ENCODE measurements around the gene PPARD. TPM values are rescaled to one million over a fixed set of nuclear protein-coding genes. Genes with fewer than 3 reads are reported as not detected.
"Not testable (repeated sequence)": the region's sequence is repeated elsewhere in the genome, so short reads cannot be mapped to it uniquely, and the experiment has no call there.

PPARD gene
- total RNA-seq, 1 experiment from 2014 or later: 24.7 TPM

- BruUV-seq (replicated peaks): no TSS peak
- intact Hi-C loops (cut with micrococcal nuclease; ENCODE audit: unreplicated experiment): no loop called here
- no peak overlapping the region for H3K4me2 ChIP-seq
Observed at GRCh38 chr6:35436071-35436857, 93.9 kb downstream of the PPARD start.

GRCh38 chr6:35438378-35439065 lies 96.2 kb downstream of the PPARD start:
- H3K79me2 ChIP-seq (ENCODE audit: low read depth); BruUV-seq (replicated peaks); H2AFZ ChIP-seq; H3K9me2 ChIP-seq (ENCODE audit: insufficient read depth); H4K20me1 ChIP-seq (ENCODE audit: insufficient read depth); POLR2A ChIA-PET (ENCODE audit: unreplicated experiment); H3K9me3 ChIP-seq (ENCODE audit: insufficient read depth, low read depth); H3K4me3 ChIP-seq; CTCF ChIA-PET; intact Hi-C loops (cut with micrococcal nuclease; ENCODE audit: unreplicated experiment); H3K4me2 ChIP-seq; H3K27me3 ChIP-seq (ENCODE audit: insufficient read depth, low read depth); H3K36me3 ChIP-seq (ENCODE audit: low read depth); H3K4me1 ChIP-seq (replicated peaks; ENCODE audit: insufficient read depth); H3F3A ChIP-seq (ENCODE audit: insufficient read depth, low read depth); H3K27ac ChIP-seq; DNase-seq: not testable (repeated sequence)

More at GRCh38 chr6:35436071-35436857, 93.9 kb downstream of the PPARD start:
- no peaks in the 10 kb centered on the region for H3K36me3 ChIP-seq (ENCODE audit: low read depth)
- DNase-seq: no peak
- no peaks in the 10 kb centered on the region for H3K27me3 ChIP-seq (ENCODE audit: insufficient read depth, low read depth)
- H3K9me2 ChIP-seq (ENCODE audit: insufficient read depth): no peaks in the 10 kb centered on the region
- TF ChIP-seq EZH2 (IDR thresholded peaks at IDR 0.05; ENCODE audit: low read depth): no peak
- no peak for TF ChIP-seq CTCF (conservative IDR thresholded peaks at IDR 0.05)
- no peaks in the 10 kb centered on the region for H3K4me1 ChIP-seq (replicated peaks; ENCODE audit: insufficient read depth)
- no peak overlapping the region for H3K4me3 ChIP-seq
- ChIA-PET POLR2A (ENCODE audit: unreplicated experiment) (no interaction called here), CTCF (interaction anchor here (0.5 kb wide), 1 partner anchor 302 kb away, joined by 8 read pairs; no protein-coding TSS in a partner anchor)
- H4K20me1 ChIP-seq (ENCODE audit: insufficient read depth): no peaks in the 10 kb centered on the region
- H3F3A ChIP-seq (ENCODE audit: insufficient read depth, low read depth): no peaks in the 10 kb centered on the region
- H3K27ac ChIP-seq: no peak overlapping the region
- no peak overlapping the region for H2AFZ ChIP-seq
- no peaks in the 10 kb centered on the region for H3K9me3 ChIP-seq (ENCODE audit: insufficient read depth, low read depth)
- H3K79me2 ChIP-seq (ENCODE audit: low read depth): no peaks in the 10 kb centered on the region

GRCh38 chr6:35439308-35439707 lies 97.0 kb downstream of the PPARD start:
- DNase-seq: no peak
- no TSS peak for BruUV-seq (replicated peaks)
- Histone ChIP-seq H3K4me1 (replicated peaks; ENCODE audit: insufficient read depth) (no peaks in the 10 kb centered on the region), H3K9me2 (ENCODE audit: insufficient read depth) (no peaks in the 10 kb centered on the region), H3K79me2 (ENCODE audit: low read depth) (no peaks in the 10 kb centered on the region), H3K27ac (no peak overlapping the region), H3K27me3 (ENCODE audit: insufficient read depth, low read depth) (no peaks in the 10 kb centered on the region), H3K4me3 (no peak overlapping the region), H3F3A (ENCODE audit: insufficient read depth, low read depth) (no peaks in the 10 kb centered on the region), H2AFZ (no peak overlapping the region), H4K20me1 (ENCODE audit: insufficient read depth) (no peaks in the 10 kb centered on the region), H3K9me3 (ENCODE audit: insufficient read depth, low read depth) (no peaks in the 10 kb centered on the region), H3K36me3 (ENCODE audit: low read depth) (no peaks in the 10 kb centered on the region), H3K4me2 (no peak overlapping the region)
- TF ChIP-seq EZH2 (IDR thresholded peaks at IDR 0.05; ENCODE audit: low read depth): no peak
- TF ChIP-seq CTCF (conservative IDR thresholded peaks at IDR 0.05): no peak
- ChIA-PET CTCF (interaction anchor here (0.5 kb wide), 1 partner anchor 93 kb away, joined by 13 read pairs; no protein-coding TSS in a partner anchor), POLR2A (ENCODE audit: unreplicated experiment) (no interaction called here)
- intact Hi-C loops (cut with micrococcal nuclease; ENCODE audit: unreplicated experiment): no loop called here

Measured in PC-9 (cell line).